SU-DHL-6 (cell line): ENCODE measurements around the gene RAD51B.

Source experiments
- H2AFZ ChIP-seq: fragments of 200-600 bp; sonication (generic); 2 replicates; pipeline ENCODE4 v1.6.1; 2014; ENCODE audit warnings: low read depth, mild to moderate bottlenecking, moderate library complexity, mixed read lengths, antibody characterized with exemption, low read length; ENCODE audit not compliant: severe bottlenecking
- H3F3A ChIP-seq: fragments of 200-600 bp; shearing (Covaris generic); 2 replicates; pipeline ENCODE4 v1.6.0; 2016; ENCODE audit warnings: antibody characterized with exemption, mild to moderate bottlenecking; ENCODE audit not compliant: insufficient read depth
- H3K27ac ChIP-seq: fragments of 200-600 bp; sonication (generic); 2 replicates; pipeline ENCODE4 v1.5.1; 2016; ENCODE audit warnings: low read depth, mild to moderate bottlenecking, low read length, moderate library complexity, mixed read lengths
- H3K27me3 ChIP-seq: fragments of 200-600 bp; sonication (generic), shearing (Covaris generic); 2 replicates; pipeline ENCODE4 v1.6.0; 2014; ENCODE audit warnings: mild to moderate bottlenecking, low read length
- H3K36me3 ChIP-seq: fragments of 200-600 bp; sonication (generic); 2 replicates; pipeline ENCODE4 v1.6.1; 2014; ENCODE audit warnings: mild to moderate bottlenecking, low read length, mixed read lengths
- H3K4me2 ChIP-seq: fragments of 300-600, 200-600 bp; shearing (Covaris generic), sonication (generic); 2 replicates; pipeline ENCODE4 v1.6.0; 2014; ENCODE audit warnings: low read length, low read depth, mild to moderate bottlenecking; ENCODE audit not compliant: poor library complexity, severe bottlenecking
- H3K4me3 ChIP-seq: fragments of 200-600 bp; sonication (generic); 2 replicates; pipeline ENCODE4 v1.5.1; 2014; ENCODE audit warnings: antibody characterized with exemption, low read length, mild to moderate bottlenecking, mixed read lengths; ENCODE audit not compliant: insufficient read depth, poor library complexity, severe bottlenecking
- H3K79me2 ChIP-seq: fragments of 200-600 bp; sonication (generic); 2 replicates; pipeline ENCODE4 v1.6.1; 2014; ENCODE audit warnings: mild to moderate bottlenecking, low read length, moderate library complexity; ENCODE audit not compliant: insufficient read depth
- H3K9ac ChIP-seq: fragments of 200-600 bp; sonication (generic); 2 replicates; pipeline ENCODE4 v1.7.0; 2014; ENCODE audit warnings: mild to moderate bottlenecking, low read length
- H3K9me2 ChIP-seq: fragments of 200-600 bp; sonication (generic); replicated peaks from 2 replicates; pipeline ENCODE4 v1.6.1; 2014; ENCODE audit warnings: low read length; ENCODE audit not compliant: insufficient read depth
- H3K9me3 ChIP-seq: fragments of 200-600 bp; sonication (generic); 2 replicates; pipeline ENCODE4 v1.6.1; 2014; ENCODE audit warnings: low read length, mixed read lengths; ENCODE audit not compliant: insufficient read depth
- H4K20me1 ChIP-seq: fragments of 200-600 bp; sonication (generic); 2 replicates; pipeline ENCODE4 v1.6.1; 2014; ENCODE audit warnings: low read depth, mild to moderate bottlenecking, antibody characterized with exemption, low read length, moderate library complexity, mixed read lengths
- EZH2phosphoT487 ChIP-seq: fragments of 200-600 bp; sonication (generic), shearing (Covaris generic); conservative IDR thresholded peaks from 2 replicates; pipeline ENCODE4 v1.6.1; 2018; ENCODE audit warnings: mild to moderate bottlenecking, antibody characterized with exemption, low read length, moderate library complexity, mixed read lengths
- TF ChIP-seq, protein P1 (sequence below): fragments of 200-600 bp; sonication (generic); IDR thresholded peaks from one replicate; pipeline ENCODE4 v1.5.1; 2017; ENCODE audit warnings: antibody characterized with exemption, mild to moderate bottlenecking, low read length, moderate library complexity; ENCODE audit not compliant: insufficient read depth, poor library complexity, severe bottlenecking

Gene RAD51B

DNA sequence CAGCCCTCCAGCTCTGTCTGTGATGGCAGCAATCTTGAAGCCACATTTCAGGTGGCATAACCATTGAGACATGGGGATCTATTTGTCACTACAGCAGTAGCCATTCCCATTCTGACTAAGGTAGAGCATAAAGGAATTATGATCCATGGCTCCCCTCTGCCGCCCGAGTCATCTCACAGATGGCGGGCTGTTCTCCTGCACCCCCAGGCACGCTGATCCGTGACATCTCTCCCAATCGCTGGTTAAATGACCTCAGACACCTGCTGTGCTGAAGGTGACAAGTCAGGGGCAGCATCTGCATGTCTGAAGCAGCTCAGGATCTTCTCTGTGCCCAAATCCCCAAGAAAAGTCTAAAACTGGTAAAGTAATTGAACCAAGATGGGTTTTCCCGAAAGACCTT, 849.0 kb downstream of the RAD51B start:
- no peak overlapping the region for H2AFZ ChIP-seq
- H3K4me2 ChIP-seq = no peak overlapping the region
- TF ChIP-seq, protein P1, sequence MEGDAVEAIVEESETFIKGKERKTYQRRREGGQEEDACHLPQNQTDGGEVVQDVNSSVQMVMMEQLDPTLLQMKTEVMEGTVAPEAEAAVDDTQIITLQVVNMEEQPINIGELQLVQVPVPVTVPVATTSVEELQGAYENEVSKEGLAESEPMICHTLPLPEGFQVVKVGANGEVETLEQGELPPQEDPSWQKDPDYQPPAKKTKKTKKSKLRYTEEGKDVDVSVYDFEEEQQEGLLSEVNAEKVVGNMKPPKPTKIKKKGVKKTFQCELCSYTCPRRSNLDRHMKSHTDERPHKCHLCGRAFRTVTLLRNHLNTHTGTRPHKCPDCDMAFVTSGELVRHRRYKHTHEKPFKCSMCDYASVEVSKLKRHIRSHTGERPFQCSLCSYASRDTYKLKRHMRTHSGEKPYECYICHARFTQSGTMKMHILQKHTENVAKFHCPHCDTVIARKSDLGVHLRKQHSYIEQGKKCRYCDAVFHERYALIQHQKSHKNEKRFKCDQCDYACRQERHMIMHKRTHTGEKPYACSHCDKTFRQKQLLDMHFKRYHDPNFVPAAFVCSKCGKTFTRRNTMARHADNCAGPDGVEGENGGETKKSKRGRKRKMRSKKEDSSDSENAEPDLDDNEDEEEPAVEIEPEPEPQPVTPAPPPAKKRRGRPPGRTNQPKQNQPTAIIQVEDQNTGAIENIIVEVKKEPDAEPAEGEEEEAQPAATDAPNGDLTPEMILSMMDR = no peak
- no peak for TF ChIP-seq EZH2phosphoT487
- H3K36me3 ChIP-seq = no peaks in the 10 kb centered on the region
- H4K20me1 ChIP-seq = no peaks in the 10 kb centered on the region
- no peak overlapping the region for H3K27ac ChIP-seq
- H3K4me3 ChIP-seq = no peak overlapping the region
- no peak overlapping the region for H3K9ac ChIP-seq
- H3K27me3 ChIP-seq = no peaks in the 10 kb centered on the region
- no peaks in the 10 kb centered on the region for H3K9me2 ChIP-seq
- H3F3A ChIP-seq = no peaks in the 10 kb centered on the region
- no peaks in the 10 kb centered on the region for H3K79me2 ChIP-seq
- no peaks in the 10 kb centered on the region for H3K9me3 ChIP-seq

DNA sequence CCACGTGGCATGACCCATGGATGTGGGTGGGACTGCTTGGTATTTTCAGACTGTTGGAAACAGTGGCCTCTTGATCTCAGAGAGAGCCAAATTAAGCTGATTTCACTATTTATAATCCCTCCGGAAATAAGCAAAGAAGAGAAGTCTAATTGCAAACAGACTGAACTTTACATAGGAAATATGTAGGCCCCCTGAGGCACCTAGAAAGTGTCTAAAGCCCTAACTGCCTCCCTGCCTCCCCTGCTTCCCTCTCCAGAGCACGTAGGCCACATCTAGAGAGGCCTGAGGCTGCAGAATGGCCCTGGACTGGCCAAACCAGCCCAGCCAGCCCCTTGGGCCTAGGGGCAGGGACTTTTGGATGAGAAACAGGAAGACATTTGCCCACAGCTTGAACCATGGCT, 849.5 kb downstream of the RAD51B start:
- H3K4me2 ChIP-seq = no peak overlapping the region
- no peaks in the 10 kb centered on the region for H3K27me3 ChIP-seq
- H4K20me1 ChIP-seq = no peaks in the 10 kb centered on the region
- no peaks in the 10 kb centered on the region for H3K36me3 ChIP-seq
- H3K27ac ChIP-seq = no peak overlapping the region
- TF ChIP-seq EZH2phosphoT487 = no peak
- TF ChIP-seq, protein P1 = no peak
- H3K9me2 ChIP-seq = no peaks in the 10 kb centered on the region
- H3F3A ChIP-seq = no peaks in the 10 kb centered on the region
- H3K9me3 ChIP-seq = no peaks in the 10 kb centered on the region
- no peak overlapping the region for H2AFZ ChIP-seq
- no peaks in the 10 kb centered on the region for H3K79me2 ChIP-seq
- no peak overlapping the region for H3K4me3 ChIP-seq
- H3K9ac ChIP-seq = no peak overlapping the region

DNA sequence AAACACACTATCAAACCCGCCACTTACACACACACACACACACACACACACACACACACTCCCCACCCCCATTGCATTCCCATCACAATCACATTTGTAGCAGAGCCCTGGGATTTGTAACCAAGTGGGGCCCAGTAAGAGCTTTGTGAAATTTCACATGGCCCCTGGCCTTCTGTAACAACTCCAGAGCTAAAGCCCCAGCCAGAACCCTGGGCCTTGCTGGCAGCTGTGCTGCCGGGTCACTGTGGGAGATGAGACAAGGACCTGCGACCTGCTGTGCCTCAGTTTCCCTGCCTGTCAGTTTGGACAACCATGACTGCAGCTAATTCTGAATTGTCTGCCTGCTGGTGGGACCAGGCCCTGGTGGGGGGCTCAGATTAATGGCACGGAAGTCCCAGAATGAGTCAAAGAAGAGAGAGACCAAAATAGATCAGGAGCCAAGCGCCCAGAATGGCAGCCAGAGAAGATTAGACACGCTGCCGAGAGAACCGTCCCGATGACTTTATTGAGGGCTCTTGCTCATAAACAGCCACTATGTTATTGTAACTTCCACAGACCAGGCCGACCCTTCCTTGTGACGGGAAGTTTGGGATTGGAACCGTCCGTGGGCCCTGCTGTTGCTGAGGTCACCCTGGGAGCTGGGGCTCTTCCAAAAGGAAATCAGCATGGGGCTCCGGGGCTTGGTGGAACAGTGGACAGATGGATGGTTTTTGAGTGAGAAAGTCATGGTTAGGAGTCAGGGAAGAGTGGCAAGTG, 850.2 kb downstream of the RAD51B start:
- no peaks in the 10 kb centered on the region for H3K9me2 ChIP-seq
- no peaks in the 10 kb centered on the region for H4K20me1 ChIP-seq
- no peak overlapping the region for H3K4me3 ChIP-seq
- H3K9me3 ChIP-seq = no peaks in the 10 kb centered on the region
- TF ChIP-seq EZH2phosphoT487 = no peak
- no peak overlapping the region for H2AFZ ChIP-seq
- H3K27me3 ChIP-seq = no peaks in the 10 kb centered on the region
- H3K79me2 ChIP-seq = no peaks in the 10 kb centered on the region
- no peaks in the 10 kb centered on the region for H3F3A ChIP-seq
- no peak overlapping the region for H3K4me2 ChIP-seq
- no peaks in the 10 kb centered on the region for H3K36me3 ChIP-seq
- H3K27ac ChIP-seq = no peak overlapping the region
- H3K9ac ChIP-seq = no peak overlapping the region

DNA sequence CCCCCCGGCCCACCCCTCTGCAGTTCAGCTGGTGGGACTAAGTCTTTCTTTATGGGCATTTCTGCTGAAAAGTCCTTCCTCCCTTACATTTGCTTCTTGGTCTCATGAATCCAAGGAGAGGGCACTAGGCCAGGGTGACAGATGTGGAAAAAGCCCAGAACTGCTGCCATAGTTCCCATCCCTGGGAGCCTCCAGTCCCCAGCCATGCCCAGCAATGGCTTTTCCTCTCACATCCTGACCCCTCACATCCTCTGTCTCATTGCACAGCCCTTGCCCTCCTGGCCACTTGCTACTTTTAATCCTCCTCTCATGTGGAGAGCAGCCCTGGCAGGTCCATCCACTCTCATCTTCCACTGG, 850.8 kb downstream of the RAD51B start:
- H3K9ac ChIP-seq = no peak overlapping the region
- no peak overlapping the region for H3K27ac ChIP-seq
- no peak overlapping the region for H3K4me3 ChIP-seq
- H3K79me2 ChIP-seq = no peaks in the 10 kb centered on the region
- H3K9me3 ChIP-seq = no peaks in the 10 kb centered on the region
- H3K4me2 ChIP-seq = no peak overlapping the region
- H4K20me1 ChIP-seq = no peaks in the 10 kb centered on the region
- no peak for TF ChIP-seq EZH2phosphoT487
- TF ChIP-seq, protein P1 = no peak
- H2AFZ ChIP-seq = no peak overlapping the region
- no peaks in the 10 kb centered on the region for H3K36me3 ChIP-seq
- H3F3A ChIP-seq = no peaks in the 10 kb centered on the region
- no peaks in the 10 kb centered on the region for H3K27me3 ChIP-seq
- no peaks in the 10 kb centered on the region for H3K9me2 ChIP-seq
